BJ (cell line): ENCODE measurements around the gene INPP5E. TPM values are rescaled to one million over a fixed set of nuclear protein-coding genes. Genes with fewer than 3 reads are reported as not detected.

Source experiments
- CTCF ChIA-PET: fragments of 350-600 bp; formaldehyde crosslinking; extraction: SDS; loops from one replicate; lab custom pipeline; 2021; ENCODE audit warnings: antibody characterized with exemption, inconsistent platforms; lab: Yijun Ruan, JAX
- POLR2A ChIA-PET: fragments of 300-600 bp; sonication (Branson Sonifier 250); formaldehyde crosslinking; extraction: SDS; loops from one replicate; lab custom pipeline; 2021; ENCODE audit warnings: antibody characterized with exemption; lab: Charles Lee
- DNase-seq: peaks from one replicate; pipeline ENCODE4 v3.0.0-alpha.2; 2011; ENCODE audit warnings: low read depth
- H3K27me3 ChIP-seq: 2 replicates; pipeline ENCODE4 v1.6.0; 2011; ENCODE audit warnings: low read length; ENCODE audit not compliant: control insufficient read depth, insufficient read depth
- H3K36me3 ChIP-seq: 2 replicates; pipeline ENCODE4 v1.5.1; 2011; ENCODE audit warnings: low read length; ENCODE audit not compliant: control insufficient read depth, insufficient read depth
- H3K4me3 ChIP-seq: 2 replicates; pipeline ENCODE4 v1.5.1; 2011; ENCODE audit warnings: low read depth, mild to moderate bottlenecking, control low read depth, low read length
- CTCF ChIP-seq: IDR thresholded peaks from 2 replicates; pipeline ENCODE4 v1.5.1; 2011; ENCODE audit warnings: low read depth, mild to moderate bottlenecking, control low read depth, inconsistent platforms, low read length, moderate library complexity; ENCODE audit not compliant: insufficient read depth
- polyA plus RNA-seq: library from polyadenylated mRNA; depleted of rRNA; stranded (reverse); fragments of >200 nt; gene quantifications from 2 replicates; pipeline ENCODE4 v1.2.3, GENCODE V29; 2011

INPP5E gene
- polyA plus RNA-seq, 1 experiment: 5.6 TPM

GRCh38 chr9:136441191-136441680 lies 1.6 kb upstream of the INPP5E start:
- Histone ChIP-seq H3K36me3 (peaks cover 43% of the 10 kb centered on the region), H3K4me3 (no peak overlapping the region), H3K27me3 (no peaks in the 10 kb centered on the region)
- ChIA-PET CTCF (interaction anchor here (0.6 to 1.2 kb wide), 5 partner anchors 8 to 49 kb away, joined by 3 to 4 read pairs (median 3); no protein-coding TSS in a partner anchor), POLR2A (no interaction called here)
- TF ChIP-seq CTCF: no peak
- no peak for DNase-seq

- peak overlapping the region; percentile 73 for H3K4me3 ChIP-seq
- POLR2A ChIA-PET: no interaction called here
- H3K36me3 ChIP-seq: peaks cover 29% of the 10 kb centered on the region
- DNase-seq: no peak
- H3K27me3 ChIP-seq: no peaks in the 10 kb centered on the region
- TF ChIP-seq CTCF: 0 out of 2 replicates have a peak, but pooled peaks have one; percentile 4
- CTCF ChIA-PET: interaction anchor here (0.8 to 1.3 kb wide), 6 partner anchors 9 to 186 kb away, joined by 3 to 5 read pairs (median 3); no protein-coding TSS in a partner anchor
Observed at GRCh38 chr9:136438548-136439480, 831 bp downstream of the INPP5E start.

- CTCF ChIA-PET: interaction anchor here (0.8 to 1.3 kb wide), 5 partner anchors 9 to 187 kb away, joined by 3 to 5 read pairs (median 3); no protein-coding TSS in a partner anchor
- peak overlapping the region; percentile 73 for H3K4me3 ChIP-seq
- TF ChIP-seq CTCF: no peak
- DNase-seq: no peak
- POLR2A ChIA-PET: no interaction called here
- H3K27me3 ChIP-seq: no peaks in the 10 kb centered on the region
- H3K36me3 ChIP-seq: peaks cover 24% of the 10 kb centered on the region
Observed at GRCh38 chr9:136437839-136438547, 1.7 kb downstream of the INPP5E start.

GRCh38 chr9:136437430-136437829 lies 2.2 kb downstream of the INPP5E start:
- Histone ChIP-seq H3K27me3 (no peaks in the 10 kb centered on the region), H3K4me3 (peak overlapping the region; percentile 73), H3K36me3 (peaks cover 21% of the 10 kb centered on the region)
- TF ChIP-seq CTCF: no peak
- DNase-seq: peak; percentile 8
- ChIA-PET POLR2A (no interaction called here), CTCF (interaction anchor here (1.2 kb wide), 1 partner anchor 12 kb away, joined by 5 read pairs; no protein-coding TSS in a partner anchor)
